Stimulated activated naive CD8-positive, alpha-beta T cell treated with anti-CD3 and anti-CD28 coated beads, Interleukin-15, Interleukin-2, amounts not matched to agents 100 ng/mL and 50 ng/mL, for 24 hours (primary cell): ENCODE data around the gene NTRK3.

Experiments
- H3K27ac Mint-ChIP-seq: one replicate; pipeline ENCODE4 v1.8.0; 2021; ENCODE audit warnings: mild to moderate bottlenecking, mixed read lengths
- H3K27me3 Mint-ChIP-seq: one replicate; pipeline ENCODE4 v1.8.0; 2021; ENCODE audit warnings: mixed read lengths
- H3K36me3 Mint-ChIP-seq: one replicate; pipeline ENCODE4 v1.8.0; 2021; ENCODE audit warnings: low read depth, mixed read lengths
- H3K4me1 Mint-ChIP-seq: one replicate; pipeline ENCODE4 v1.8.0; 2021; ENCODE audit warnings: low read depth, mixed read lengths
- H3K4me3 Mint-ChIP-seq: one replicate; pipeline ENCODE4 v1.8.0; 2021; ENCODE audit warnings: mild to moderate bottlenecking, mixed read lengths
- H3K9me3 Mint-ChIP-seq: one replicate; pipeline ENCODE4 v1.8.0; 2021; ENCODE audit warnings: mixed read lengths

Gene NTRK3

DNA sequence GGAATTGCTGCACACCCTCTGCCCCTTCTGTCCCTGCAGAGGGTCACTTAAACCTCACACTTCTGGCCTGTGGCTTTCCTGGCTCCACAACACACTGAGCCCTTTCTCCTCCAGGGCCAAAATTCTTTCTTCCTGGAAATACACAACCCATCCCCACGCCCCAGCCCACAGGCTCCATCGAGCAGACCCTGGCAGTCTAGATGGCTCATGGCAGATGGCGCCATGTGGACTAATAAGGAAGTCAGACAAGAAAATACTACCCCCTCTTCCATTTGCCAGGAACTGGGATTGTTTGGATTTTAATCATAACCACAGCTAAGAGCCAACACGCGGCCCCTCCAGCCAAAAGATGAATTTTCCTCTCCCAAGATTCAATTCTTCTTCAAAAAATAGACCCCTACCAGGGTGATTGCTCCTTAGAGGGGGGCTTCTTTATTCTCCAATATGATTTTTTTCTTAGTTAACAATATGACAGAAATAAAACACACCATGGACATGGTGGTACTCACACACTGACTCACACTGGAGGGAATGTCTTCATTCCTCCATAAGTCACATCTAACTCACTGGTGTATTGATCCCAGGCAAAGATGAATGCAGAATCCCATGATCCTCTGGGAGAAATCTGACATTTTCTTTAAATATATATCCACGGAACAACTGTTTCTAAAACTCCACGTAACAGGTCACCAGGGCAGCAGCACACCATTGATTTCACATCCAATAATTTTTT is 111.5 kb downstream of the NTRK3 start:
- Mint-ChIP-seq H3K27ac (no peak overlapping the region), H3K9me3 (no peaks in the 10 kb centered on the region), H3K4me1 (no peaks in the 10 kb centered on the region), H3K27me3 (no peaks in the 10 kb centered on the region), H3K4me3 (no peak overlapping the region), H3K36me3 (no peaks in the 10 kb centered on the region)

DNA sequence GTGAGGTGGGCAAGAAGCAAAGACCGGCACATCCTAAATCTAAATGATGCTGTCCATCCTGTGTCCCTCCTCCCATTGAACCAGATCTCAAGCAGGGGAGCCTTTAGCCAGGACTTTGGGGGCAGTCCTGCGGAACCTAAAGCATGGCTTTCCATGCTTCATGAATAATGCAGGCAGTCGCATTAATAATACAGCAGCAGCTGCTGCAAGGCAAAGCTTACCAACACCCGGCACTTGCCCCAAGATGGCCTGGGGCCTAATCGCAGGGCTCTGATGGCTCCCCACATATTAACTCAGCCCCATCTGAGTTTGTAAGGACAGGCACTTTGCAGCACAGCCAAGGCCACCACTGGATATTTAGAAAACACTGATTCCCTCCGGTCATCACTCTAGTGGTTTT is 114.4 kb downstream of the NTRK3 start:
- H3K4me3 Mint-ChIP-seq, result no peak overlapping the region
- no peak overlapping the region for H3K27ac Mint-ChIP-seq
- no peaks in the 10 kb centered on the region for H3K4me1 Mint-ChIP-seq
- peaks cover 3% of the 10 kb centered on the region for H3K9me3 Mint-ChIP-seq
- H3K36me3 Mint-ChIP-seq, result no peaks in the 10 kb centered on the region
- H3K27me3 Mint-ChIP-seq, result no peaks in the 10 kb centered on the region

DNA sequence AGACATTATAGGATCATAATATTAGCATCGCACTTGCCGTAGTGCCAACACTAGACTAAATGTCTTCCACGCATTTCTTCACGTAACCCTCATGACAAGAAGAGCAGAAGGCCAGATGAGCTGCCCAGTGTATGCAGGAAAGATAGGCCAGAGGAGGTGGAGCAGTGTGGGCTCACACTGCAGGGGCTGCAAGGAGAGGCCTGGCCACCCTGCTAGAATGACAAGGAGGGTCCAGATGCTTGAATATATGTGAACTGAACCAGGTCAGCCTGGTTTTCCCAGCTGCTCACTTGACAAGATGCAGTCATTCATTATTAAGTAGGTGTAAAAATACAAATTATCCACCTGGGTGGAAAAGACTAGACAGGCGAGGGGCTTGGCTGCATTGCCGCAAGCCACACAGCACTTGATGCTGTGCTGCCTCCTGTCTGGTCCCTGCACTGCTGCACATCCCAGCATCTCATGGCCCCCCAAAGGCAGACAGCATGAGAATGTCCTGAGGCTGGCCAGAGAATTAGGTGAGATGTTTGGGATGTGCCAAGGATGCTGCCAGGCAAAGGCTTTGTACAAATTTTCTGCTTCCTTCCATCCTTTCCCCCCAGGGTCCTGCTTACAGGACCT is 115.2 kb downstream of the NTRK3 start:
- H3K27ac Mint-ChIP-seq, result no peak overlapping the region
- peaks cover 3% of the 10 kb centered on the region for H3K9me3 Mint-ChIP-seq

DNA sequence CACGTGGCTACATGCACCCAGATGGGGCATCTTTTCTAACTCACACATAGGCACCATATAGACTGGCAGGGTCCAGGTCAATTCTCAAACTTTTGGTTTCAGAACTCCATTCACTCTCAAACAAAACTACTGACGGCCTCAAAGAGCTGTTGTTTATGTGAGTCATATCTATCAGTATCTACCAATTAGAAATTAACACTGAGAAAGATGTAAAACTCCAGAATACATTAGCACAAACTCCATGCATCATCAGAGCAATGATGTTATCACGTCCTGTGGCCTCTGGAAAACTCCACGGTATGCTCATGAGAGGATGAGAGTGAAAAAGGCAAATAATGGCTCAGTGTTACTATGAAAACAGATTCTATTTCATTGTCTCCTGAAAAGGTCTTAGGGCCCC is 116.1 kb downstream of the NTRK3 start:
- H3K27ac Mint-ChIP-seq, result no peak overlapping the region
- H3K27me3 Mint-ChIP-seq, result no peaks in the 10 kb centered on the region
- peaks cover 3% of the 10 kb centered on the region for H3K9me3 Mint-ChIP-seq
- H3K4me1 Mint-ChIP-seq, result no peaks in the 10 kb centered on the region
- H3K36me3 Mint-ChIP-seq, result no peaks in the 10 kb centered on the region
- no peak overlapping the region for H3K4me3 Mint-ChIP-seq

More for the DNA sequence above, 115.2 kb downstream of the NTRK3 start:
- Mint-ChIP-seq H3K4me1 (no peaks in the 10 kb centered on the region), H3K27me3 (no peaks in the 10 kb centered on the region), H3K36me3 (no peaks in the 10 kb centered on the region), H3K4me3 (no peak overlapping the region)

DNA sequence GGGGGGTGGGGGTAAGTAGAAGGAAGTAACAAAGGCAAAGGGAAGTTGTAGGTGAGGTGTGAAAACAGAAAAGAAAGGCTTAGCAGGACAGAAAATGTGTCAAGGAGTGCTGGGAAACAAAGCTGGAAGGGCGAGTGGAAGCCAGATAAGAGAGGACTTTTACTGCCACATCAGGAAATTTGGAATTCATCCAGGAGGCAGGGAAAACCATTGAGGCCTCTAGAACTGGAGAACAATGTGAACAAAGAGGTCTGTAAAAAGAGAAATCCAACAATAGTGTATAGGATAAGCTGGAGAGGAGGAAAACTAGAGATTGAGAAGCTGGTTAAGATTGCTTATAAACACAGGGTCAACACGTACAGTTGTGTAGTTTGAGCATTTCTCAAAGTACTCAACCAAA is 116.6 kb downstream of the NTRK3 start:
- no peak overlapping the region for H3K27ac Mint-ChIP-seq
- H3K9me3 Mint-ChIP-seq, result peaks cover 3% of the 10 kb centered on the region
- H3K4me3 Mint-ChIP-seq, result no peak overlapping the region
- no peaks in the 10 kb centered on the region for H3K4me1 Mint-ChIP-seq
- H3K27me3 Mint-ChIP-seq, result no peaks in the 10 kb centered on the region
- no peaks in the 10 kb centered on the region for H3K36me3 Mint-ChIP-seq

DNA sequence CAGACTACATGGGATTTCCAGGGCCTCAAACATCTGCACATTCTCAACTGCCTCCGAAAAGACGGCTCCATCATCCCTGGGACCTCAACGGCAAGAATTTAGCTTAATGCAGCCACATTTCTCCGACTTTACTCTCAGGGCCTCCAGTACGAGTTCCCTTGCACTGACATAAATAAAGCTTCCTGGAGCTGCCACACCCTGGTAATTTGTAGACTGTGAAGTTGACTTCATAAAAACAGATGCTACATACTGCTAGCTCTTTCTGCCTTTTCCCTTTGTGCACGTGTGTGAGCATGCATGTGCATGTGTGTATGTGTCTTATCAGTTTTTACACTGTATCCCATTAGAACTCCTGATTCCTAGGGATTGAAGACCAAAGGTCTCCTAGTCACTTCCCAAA is 122.7 kb downstream of the NTRK3 start:
- Mint-ChIP-seq H3K4me1 (no peaks in the 10 kb centered on the region), H3K9me3 (peaks cover 3% of the 10 kb centered on the region), H3K4me3 (no peak overlapping the region), H3K27ac (no peak overlapping the region), H3K36me3 (no peaks in the 10 kb centered on the region), H3K27me3 (peaks cover 3% of the 10 kb centered on the region)

DNA sequence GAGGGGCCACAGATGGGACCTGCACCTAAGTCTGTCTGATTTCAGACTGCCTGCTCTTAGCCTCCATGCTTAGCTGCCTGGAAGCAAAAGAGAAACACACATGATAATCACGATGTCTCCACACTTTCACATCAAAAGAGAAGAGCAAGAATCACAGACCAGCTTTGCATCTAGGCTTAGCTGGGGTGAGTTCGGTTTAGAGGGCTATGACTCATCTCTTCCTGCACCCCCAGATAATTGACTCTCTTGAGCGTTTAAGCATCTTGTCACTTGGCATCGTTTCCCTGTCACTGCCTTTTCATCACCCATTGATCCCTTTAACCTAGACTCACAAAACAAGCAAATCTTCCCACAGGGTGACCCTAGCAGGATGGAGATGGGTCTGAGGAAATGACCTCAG is 124.0 kb downstream of the NTRK3 start:
- Mint-ChIP-seq H3K4me1 (no peaks in the 10 kb centered on the region), H3K27me3 (peaks cover 3% of the 10 kb centered on the region), H3K27ac (no peak overlapping the region), H3K4me3 (no peak overlapping the region), H3K9me3 (no peaks in the 10 kb centered on the region), H3K36me3 (no peaks in the 10 kb centered on the region)

DNA sequence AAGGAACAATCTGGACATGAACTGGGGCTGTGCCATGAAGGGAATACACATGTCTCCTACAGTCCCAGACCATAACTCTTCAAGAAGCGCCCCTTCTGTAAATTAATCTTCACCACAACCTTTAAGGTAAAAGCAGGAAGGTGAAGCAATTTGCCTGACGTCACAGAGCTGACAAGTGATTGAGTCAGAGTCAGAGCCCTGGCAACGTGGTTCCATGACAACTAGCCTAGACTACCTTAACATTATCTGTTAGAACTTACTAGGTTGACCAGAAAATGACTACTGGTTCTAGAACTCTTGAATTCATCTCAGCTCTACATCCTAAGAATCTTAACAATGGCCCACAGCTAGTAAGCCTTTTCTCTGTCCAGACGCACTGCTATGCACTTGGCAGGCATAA is 124.6 kb downstream of the NTRK3 start:
- H3K36me3 Mint-ChIP-seq, result no peaks in the 10 kb centered on the region
- no peak overlapping the region for H3K4me3 Mint-ChIP-seq
- H3K4me1 Mint-ChIP-seq, result no peaks in the 10 kb centered on the region
- H3K27ac Mint-ChIP-seq, result no peak overlapping the region
- no peaks in the 10 kb centered on the region for H3K9me3 Mint-ChIP-seq
- peaks cover 3% of the 10 kb centered on the region for H3K27me3 Mint-ChIP-seq

DNA sequence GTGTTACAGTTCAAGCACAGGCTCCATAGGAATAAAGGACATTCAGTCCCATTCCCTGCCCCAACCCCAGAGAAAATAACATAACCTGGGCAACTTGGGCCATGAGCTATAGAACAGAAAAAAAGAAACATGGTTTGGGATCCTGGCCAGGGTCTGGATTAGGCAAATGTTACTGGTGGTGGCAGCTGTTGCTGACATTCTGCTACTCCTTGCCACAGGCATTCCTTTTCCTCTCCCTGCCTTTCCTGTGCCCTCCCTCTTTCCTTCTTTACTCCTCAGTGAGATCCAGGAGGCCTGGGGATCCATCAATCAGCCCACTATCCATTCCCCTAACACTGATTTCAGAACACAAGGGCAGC is 129.1 kb downstream of the NTRK3 start:
- Mint-ChIP-seq H3K36me3 (no peaks in the 10 kb centered on the region), H3K4me3 (no peak overlapping the region), H3K27me3 (peaks cover 3% of the 10 kb centered on the region), H3K27ac (no peak overlapping the region), H3K9me3 (no peaks in the 10 kb centered on the region), H3K4me1 (no peaks in the 10 kb centered on the region)

DNA sequence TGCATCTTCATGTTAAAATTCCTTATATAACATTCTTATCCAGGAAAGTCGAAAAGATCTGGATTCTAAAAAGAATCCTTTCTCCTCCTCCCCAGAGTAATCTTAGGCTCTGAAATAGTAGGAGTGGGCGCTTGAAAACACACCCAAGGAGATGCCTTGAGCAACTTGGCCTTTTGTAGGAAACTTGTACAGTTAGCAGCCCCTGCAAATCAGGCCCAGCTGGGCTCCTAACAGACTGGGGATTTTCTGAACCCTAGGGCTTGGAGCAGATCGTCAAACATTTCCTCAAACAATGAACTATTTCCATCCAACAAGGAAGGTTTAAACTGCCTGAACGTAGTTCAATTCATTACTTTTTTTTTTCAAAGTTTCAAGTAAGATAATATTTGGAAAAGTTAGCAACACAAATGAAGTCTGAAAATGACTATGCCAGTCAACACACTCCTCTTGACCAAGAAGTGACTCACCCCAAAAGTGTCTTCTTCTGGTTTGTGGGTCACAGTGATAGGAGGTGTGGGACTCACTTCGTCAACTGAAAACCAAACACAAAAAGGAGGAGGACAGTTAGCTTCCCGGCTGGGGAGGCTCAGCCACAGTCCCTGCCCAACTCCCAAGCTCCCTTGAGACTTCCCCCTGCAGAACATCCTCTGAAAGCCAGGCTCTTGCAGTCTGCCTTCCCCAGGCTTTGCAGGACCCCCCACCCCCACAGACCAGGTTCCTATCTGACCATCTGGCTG is 129.7 kb downstream of the NTRK3 start:
- Mint-ChIP-seq H3K36me3 (no peaks in the 10 kb centered on the region), H3K4me3 (no peak overlapping the region), H3K27me3 (peaks cover 3% of the 10 kb centered on the region), H3K27ac (no peak overlapping the region), H3K9me3 (no peaks in the 10 kb centered on the region), H3K4me1 (no peaks in the 10 kb centered on the region)

DNA sequence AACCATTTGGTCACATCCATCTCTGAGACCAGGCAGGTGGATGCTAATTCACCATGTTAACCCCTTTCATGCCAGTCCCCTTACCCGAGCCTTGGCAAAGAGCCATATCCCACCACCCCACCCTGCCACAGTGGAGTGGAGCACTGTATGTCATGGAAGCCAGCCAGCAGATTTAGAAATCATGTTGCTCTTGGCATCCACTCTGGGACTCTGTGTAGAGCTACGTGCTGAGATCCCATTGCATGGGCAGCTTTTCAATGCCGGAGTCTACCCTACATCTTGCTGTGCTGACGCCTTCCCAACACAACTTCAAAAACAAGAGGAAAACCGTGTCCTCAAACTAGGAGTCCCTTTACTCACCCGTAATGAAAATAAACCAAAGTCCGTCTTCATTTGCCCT is 131.0 kb downstream of the NTRK3 start:
- Mint-ChIP-seq H3K36me3 (no peaks in the 10 kb centered on the region), H3K27me3 (peaks cover 3% of the 10 kb centered on the region), H3K9me3 (no peaks in the 10 kb centered on the region), H3K4me3 (no peak overlapping the region), H3K4me1 (no peaks in the 10 kb centered on the region), H3K27ac (no peak overlapping the region)

DNA sequence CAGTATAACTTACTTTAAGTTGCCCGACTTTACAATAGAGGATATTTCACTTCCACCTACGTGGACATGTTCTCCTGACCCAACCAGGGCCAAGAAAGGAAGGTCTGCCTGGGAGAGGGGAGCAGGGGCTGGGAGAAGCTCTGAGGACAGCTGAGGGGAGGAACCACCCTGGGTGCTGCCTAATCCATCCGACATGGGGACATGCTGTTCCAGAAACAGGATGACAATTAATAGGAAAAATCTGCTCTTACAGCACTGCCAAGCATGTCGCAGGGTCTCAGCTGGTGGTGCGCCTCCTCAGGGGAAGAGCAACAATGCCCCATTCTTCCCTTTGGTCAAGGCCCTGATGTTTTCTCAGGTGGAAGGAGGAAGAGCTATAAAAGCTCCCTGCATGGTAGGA is 132.3 kb downstream of the NTRK3 start:
- H3K4me1 Mint-ChIP-seq, result no peaks in the 10 kb centered on the region

DNA sequence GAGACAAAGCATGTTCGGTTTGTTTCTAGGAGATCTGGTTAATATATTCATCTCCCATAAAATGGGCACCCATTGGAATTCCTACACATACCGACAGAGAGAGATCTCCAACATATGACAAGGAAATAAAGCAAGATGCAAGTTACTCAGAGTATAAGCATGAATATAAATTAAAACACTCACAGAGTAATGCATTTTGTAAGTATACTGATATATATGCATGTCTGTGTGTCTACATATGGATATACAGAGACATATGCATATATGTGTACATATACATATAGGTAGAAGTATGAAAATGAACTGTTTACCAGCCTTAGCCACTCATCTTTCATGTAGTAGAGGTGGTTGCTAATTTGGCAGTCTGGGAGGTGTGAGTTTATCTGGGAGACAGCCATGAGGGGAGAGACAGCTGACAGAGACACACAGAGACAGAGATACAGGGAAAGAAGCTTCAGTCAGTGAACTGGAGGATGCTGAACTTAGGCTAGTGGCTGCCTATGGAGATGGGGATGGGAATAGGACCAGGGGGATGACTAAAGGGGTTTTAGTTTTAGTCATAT is 134.5 kb downstream of the NTRK3 start:
- Mint-ChIP-seq H3K27me3 (peaks cover 3% of the 10 kb centered on the region), H3K4me3 (no peak overlapping the region), H3K9me3 (no peaks in the 10 kb centered on the region), H3K36me3 (no peaks in the 10 kb centered on the region), H3K4me1 (no peaks in the 10 kb centered on the region), H3K27ac (no peak overlapping the region)

More for the DNA sequence above, 132.3 kb downstream of the NTRK3 start:
- H3K27me3 Mint-ChIP-seq, result no peaks in the 10 kb centered on the region
- H3K4me3 Mint-ChIP-seq, result no peak overlapping the region
- no peaks in the 10 kb centered on the region for H3K9me3 Mint-ChIP-seq
- H3K36me3 Mint-ChIP-seq, result no peaks in the 10 kb centered on the region
- H3K27ac Mint-ChIP-seq, result no peak overlapping the region

DNA sequence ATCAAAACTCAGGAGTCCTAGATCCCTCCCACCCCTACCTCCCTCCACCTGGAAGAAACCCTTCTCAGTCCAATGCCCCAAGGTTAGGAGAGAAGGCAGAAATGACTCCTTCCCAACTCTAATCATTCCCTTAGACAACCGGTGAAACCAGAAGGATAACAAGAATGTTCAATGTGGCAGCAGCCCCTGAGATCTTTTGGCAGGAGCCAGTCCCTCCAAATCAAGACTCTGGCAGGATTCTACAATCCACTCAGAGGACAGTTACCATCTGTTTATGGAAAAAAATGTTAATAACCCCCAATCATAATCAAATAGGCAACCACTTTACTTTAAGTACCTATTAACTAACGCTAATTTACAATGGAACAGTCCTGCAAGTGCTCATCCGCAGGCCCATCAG is 136.5 kb downstream of the NTRK3 start:
- Mint-ChIP-seq H3K27ac (no peak overlapping the region), H3K36me3 (no peaks in the 10 kb centered on the region), H3K4me3 (no peak overlapping the region), H3K4me1 (no peaks in the 10 kb centered on the region), H3K9me3 (no peaks in the 10 kb centered on the region), H3K27me3 (peaks cover 3% of the 10 kb centered on the region)

DNA sequence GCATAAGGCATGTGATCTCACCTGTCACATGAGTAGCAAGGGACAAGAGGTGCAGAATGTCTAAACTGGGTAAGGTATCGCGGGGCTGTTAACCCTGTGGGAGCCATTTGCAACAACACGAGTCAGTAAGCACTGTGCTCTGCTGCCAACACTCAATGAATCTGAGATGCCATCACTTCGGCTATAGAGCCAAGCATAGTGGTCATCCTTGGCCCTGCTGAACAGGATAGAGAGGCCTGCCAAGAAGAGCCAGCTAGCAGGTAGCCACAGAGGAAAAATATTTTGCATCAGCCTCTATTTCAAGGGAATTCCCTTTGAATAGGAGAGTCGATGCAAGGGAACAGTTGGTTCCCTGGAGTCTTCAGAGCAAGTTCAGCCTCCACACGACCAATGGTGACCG is 137.8 kb downstream of the NTRK3 start:
- Mint-ChIP-seq H3K4me3 (no peak overlapping the region), H3K27me3 (peaks cover 3% of the 10 kb centered on the region), H3K27ac (no peak overlapping the region)

More for the DNA sequence above, 137.8 kb downstream of the NTRK3 start:
- Mint-ChIP-seq H3K4me1 (no peaks in the 10 kb centered on the region), H3K9me3 (no peaks in the 10 kb centered on the region), H3K36me3 (no peaks in the 10 kb centered on the region)
